Memory B cell (primary cell): ENCODE data around the gene UBFD1.
A peak's percentile ranks its signal among the peaks of the same experiment; 100 is the strongest.
"Not testable (repeated sequence)": the region's sequence is repeated elsewhere in the genome, so short reads cannot be mapped to it uniquely, and the experiment has no call there.

ENCODE experiments used
- ATAC-seq: fragments of 150-1000 bp; cut with Tn5 transposase; 2 replicates; pipeline ENCODE4 v1.10.0; 2021; ENCODE audit warnings: low read depth, mild to moderate bottlenecking, moderate library complexity
- DNase-seq, 2 donors: peaks; one replicate each; pipeline ENCODE4 v3.0.0; 2022; ENCODE audit warnings: low spot score in 2 of 2
- H3K27ac Mint-ChIP-seq: one replicate; pipeline ENCODE4 v1.8.0; 2022; ENCODE audit warnings: mild to moderate bottlenecking, moderate library complexity, mixed read lengths
- H3K27me3 Mint-ChIP-seq: one replicate; pipeline ENCODE4 v1.8.0; 2022; ENCODE audit warnings: mixed read lengths
- H3K36me3 Mint-ChIP-seq: one replicate; pipeline ENCODE4 v1.8.0; 2022; ENCODE audit warnings: mild to moderate bottlenecking, mixed read lengths
- H3K4me1 Mint-ChIP-seq: one replicate; pipeline ENCODE4 v1.8.0; 2022; ENCODE audit warnings: mixed read lengths
- H3K4me3 Mint-ChIP-seq: one replicate; pipeline ENCODE4 v1.8.0; 2022; ENCODE audit warnings: mild to moderate bottlenecking, moderate library complexity, mixed read lengths
- H3K9me3 Mint-ChIP-seq: one replicate; pipeline ENCODE4 v1.8.0; 2022; ENCODE audit warnings: mixed read lengths

UBFD1 gene

GRCh38 chr16:23556881-23557778, at the start of gene UBFD1, which contains the start of gene EARS2:
Gene UBFD1, plus strand, starts transcription at chr16:23557727. Its CDS starts 16 bp downstream, at chr16:23557743.
Gene EARS2, minus strand, starts transcription at chr16:23557350. Its CDS starts 7 bp downstream, at chr16:23557343.
- peak within 1 kb of the TSS; percentile 87 for H3K27ac Mint-ChIP-seq
- ATAC-seq (peak; percentile 87), DNase-seq (peak; percentile 97 to 98)
- no peaks in the 10 kb centered on the region for H3K9me3 Mint-ChIP-seq
- H3K36me3 Mint-ChIP-seq, result peaks cover 6% of the 10 kb centered on the region
- H3K4me3 Mint-ChIP-seq, result peak within 1 kb of the TSS; percentile 88
- no peaks in the 10 kb centered on the region for H3K27me3 Mint-ChIP-seq
- H3K4me1 Mint-ChIP-seq, result peaks cover 8% of the 10 kb centered on the region

GRCh38 chr16:23508589-23509440, 48.7 kb upstream of the UBFD1 start:
- Mint-ChIP-seq H3K36me3 (peaks cover 14% of the 10 kb centered on the region), H3K27ac (peak overlapping the region; percentile 87), H3K4me3 (peak overlapping the region; percentile 91), H3K27me3 (no peaks in the 10 kb centered on the region), H3K4me1 (peaks cover 47% of the 10 kb centered on the region), H3K9me3 (no peaks in the 10 kb centered on the region)
- DNase-seq (no peak), ATAC-seq (no peak)

- DNase-seq (no peak), ATAC-seq (no peak)
- Mint-ChIP-seq H3K4me1 (peaks cover 47% of the 10 kb centered on the region), H3K4me3 (peak overlapping the region; percentile 91), H3K27me3 (no peaks in the 10 kb centered on the region), H3K36me3 (peaks cover 14% of the 10 kb centered on the region), H3K27ac (peak overlapping the region; percentile 87), H3K9me3 (no peaks in the 10 kb centered on the region)
Measured at GRCh38 chr16:23509441-23509754, 48.1 kb upstream of the UBFD1 start.

DNA sequence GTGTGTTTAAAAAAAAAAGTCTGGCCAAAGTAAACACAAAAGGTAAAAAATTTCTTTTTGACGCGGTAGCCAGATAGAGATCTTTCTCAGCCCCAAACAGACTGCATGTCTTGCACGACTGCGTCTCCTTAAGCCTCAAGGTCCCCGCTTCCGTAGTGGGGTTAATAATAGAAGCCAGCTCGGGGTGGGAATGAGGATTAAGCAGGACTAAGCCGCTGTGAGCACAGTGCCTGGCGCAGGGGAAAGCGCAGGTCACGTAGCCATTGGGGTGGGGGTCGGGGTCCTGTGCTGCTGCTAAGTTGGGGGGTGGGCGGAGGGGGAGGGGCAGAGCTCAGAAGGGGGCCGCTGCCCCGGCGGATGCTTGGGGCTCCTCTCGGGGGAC, 47.8 kb upstream of the UBFD1 start:
- Mint-ChIP-seq H3K4me1 (peaks cover 45% of the 10 kb centered on the region), H3K4me3 (peak overlapping the region; percentile 91), H3K9me3 (no peaks in the 10 kb centered on the region), H3K27ac (peak overlapping the region; percentile 87), H3K27me3 (no peaks in the 10 kb centered on the region), H3K36me3 (peaks cover 15% of the 10 kb centered on the region)
- ATAC-seq, result no peak
- DNase-seq, result no peak

GRCh38 chr16:23510164-23510914, 47.2 kb upstream of the UBFD1 start, which contains the start of gene GGA2:
Gene GGA2, minus strand, starts transcription at chr16:23510494. Its CDS starts 83 bp downstream, at chr16:23510411.
- Mint-ChIP-seq H3K36me3 (peaks cover 16% of the 10 kb centered on the region), H3K9me3 (no peaks in the 10 kb centered on the region), H3K4me1 (peaks cover 42% of the 10 kb centered on the region), H3K27ac (peak within 1 kb of the TSS; percentile 87), H3K4me3 (peak within 1 kb of the TSS; percentile 91), H3K27me3 (no peaks in the 10 kb centered on the region)
- DNase-seq (peak; percentile 78 to 81), ATAC-seq (peak; percentile 86)

GRCh38 chr16:23510915-23511270, 46.6 kb upstream of the UBFD1 start:
- H3K4me3 Mint-ChIP-seq, result peak overlapping the region; percentile 91
- peaks cover 41% of the 10 kb centered on the region for H3K4me1 Mint-ChIP-seq
- peak overlapping the region; percentile 87 for H3K27ac Mint-ChIP-seq
- DNase-seq, H3K9me3 Mint-ChIP-seq, H3K27me3 Mint-ChIP-seq, ATAC-seq: not testable (repeated sequence)
- peaks cover 16% of the 10 kb centered on the region for H3K36me3 Mint-ChIP-seq

DNA sequence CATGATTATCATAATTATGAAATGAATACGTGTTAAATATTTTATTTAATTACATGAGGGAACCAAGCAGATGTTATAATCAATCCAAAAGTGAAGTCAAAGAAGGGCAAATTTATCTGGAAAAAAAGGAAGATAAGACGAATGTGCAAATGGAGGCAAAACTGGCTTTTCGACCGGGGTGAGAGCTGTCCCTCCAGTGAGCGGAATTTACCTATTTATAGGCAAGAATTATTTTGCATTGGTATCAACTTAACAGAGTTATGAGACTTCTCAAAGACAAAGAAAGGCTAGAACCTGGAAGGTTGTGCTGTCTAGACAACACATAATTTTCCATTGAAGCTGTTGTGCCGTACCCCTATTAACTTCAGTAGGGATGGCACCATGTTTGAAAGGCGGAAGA, 45.8 kb upstream of the UBFD1 start:
- ATAC-seq (no peak), DNase-seq (no peak)
- Mint-ChIP-seq H3K4me1 (peaks cover 39% of the 10 kb centered on the region), H3K4me3 (no peak overlapping the region), H3K9me3 (no peaks in the 10 kb centered on the region), H3K27me3 (no peaks in the 10 kb centered on the region), H3K36me3 (peaks cover 14% of the 10 kb centered on the region), H3K27ac (no peak overlapping the region)

DNA sequence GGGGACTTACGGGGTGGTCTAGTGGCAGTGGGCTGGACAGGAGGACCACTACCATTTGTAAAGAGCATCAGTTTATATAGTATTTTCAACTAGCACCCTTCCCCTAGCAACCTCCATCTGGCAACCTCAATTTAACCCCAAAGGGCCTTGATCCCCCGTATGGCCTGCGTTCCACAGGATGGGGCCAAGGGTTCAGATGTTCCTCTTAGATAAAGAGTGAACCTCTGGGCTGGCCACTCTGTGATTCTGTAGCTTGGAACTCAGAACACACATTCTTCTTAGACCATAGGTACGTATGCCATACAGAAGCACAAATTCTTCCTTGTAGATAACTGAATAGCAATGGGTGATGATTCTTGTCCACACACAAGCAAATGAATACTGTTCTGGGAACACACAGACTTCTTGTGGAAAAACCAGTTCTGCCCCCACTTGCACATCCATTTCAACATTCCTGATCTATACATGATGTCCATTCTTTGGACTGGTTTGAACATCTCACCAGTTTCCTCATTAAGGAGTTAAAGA, 45.3 kb upstream of the UBFD1 start:
- no peaks in the 10 kb centered on the region for H3K27me3 Mint-ChIP-seq
- H3K9me3 Mint-ChIP-seq, result no peaks in the 10 kb centered on the region
- no peak for ATAC-seq
- peaks cover 39% of the 10 kb centered on the region for H3K4me1 Mint-ChIP-seq
- no peak overlapping the region for H3K4me3 Mint-ChIP-seq
- H3K36me3 Mint-ChIP-seq, result peaks cover 14% of the 10 kb centered on the region
- H3K27ac Mint-ChIP-seq, result no peak overlapping the region
- DNase-seq, result no peak

GRCh38 chr16:23514381-23515152, 43.0 kb upstream of the UBFD1 start:
- DNase-seq, result no peak
- Mint-ChIP-seq H3K4me1 (peaks cover 45% of the 10 kb centered on the region), H3K27me3 (no peaks in the 10 kb centered on the region), H3K4me3 (no peak overlapping the region), H3K9me3 (no peaks in the 10 kb centered on the region), H3K27ac (no peak overlapping the region), H3K36me3 (peaks cover 2% of the 10 kb centered on the region)
- no peak for ATAC-seq

DNA sequence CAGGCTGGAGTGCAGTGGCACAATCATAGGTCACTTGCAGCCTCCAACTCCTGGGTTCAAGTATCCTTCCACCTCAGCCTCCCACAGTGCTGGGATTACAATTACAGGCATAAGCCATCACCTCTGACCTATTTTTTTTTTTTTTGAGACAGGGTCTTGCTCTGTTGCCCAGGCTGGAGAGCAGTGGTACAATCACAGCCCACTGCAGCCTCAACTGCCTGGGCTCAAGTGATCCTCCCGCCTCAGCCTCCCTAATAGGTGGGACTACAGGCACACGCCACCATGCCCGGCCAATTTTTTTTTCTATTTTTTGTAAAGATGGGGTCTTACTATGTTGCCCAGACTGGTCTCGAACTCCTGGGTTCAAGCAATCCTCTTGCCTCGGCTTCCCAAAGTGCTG, 41.6 kb upstream of the UBFD1 start:
- Mint-ChIP-seq H3K4me3 (no peak overlapping the region), H3K27me3 (no peaks in the 10 kb centered on the region), H3K36me3 (peaks cover 2% of the 10 kb centered on the region), H3K27ac (no peak overlapping the region), H3K4me1 (peaks cover 41% of the 10 kb centered on the region), H3K9me3 (no peaks in the 10 kb centered on the region)
- DNase-seq (no peak), ATAC-seq (no peak)

DNA sequence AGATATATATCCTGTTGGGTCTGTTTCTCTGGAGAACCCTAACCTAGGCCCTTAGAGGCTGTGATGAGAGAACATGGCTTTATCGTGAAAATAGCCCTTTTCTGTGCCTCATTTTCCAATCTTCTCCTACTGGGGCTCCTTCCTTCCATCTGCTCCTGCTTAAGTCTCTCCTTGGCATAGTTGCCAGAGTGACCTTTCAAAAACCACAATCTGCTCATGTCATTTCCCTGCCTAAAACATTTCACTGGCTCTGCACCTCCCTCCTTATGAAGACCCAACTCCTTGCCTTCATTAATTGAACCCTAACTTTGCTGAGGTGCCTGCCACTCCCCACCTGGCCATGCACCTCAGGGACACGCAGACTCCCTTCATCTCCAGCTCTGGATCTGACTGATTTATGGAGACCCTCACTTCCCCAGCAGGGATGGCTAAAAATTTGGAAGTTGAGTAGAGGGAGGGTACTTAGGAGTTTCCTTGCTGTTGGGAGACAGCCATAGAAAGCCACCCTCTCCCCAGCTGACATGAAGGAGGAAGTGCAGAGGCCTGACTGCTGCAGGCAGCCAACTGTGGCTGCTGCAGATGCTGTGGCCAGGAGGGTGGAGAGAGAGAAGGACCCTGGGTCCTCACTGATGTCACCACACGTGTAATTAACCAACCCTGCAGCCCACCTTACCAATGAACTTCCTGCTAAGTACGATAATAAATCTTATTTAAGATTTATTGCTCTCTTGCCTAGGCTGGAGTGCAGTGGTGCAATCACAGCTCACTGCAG, 41.0 kb upstream of the UBFD1 start:
- peaks cover 45% of the 10 kb centered on the region for H3K4me1 Mint-ChIP-seq
- peak; percentile 87 for ATAC-seq
- peak overlapping the region; percentile 22 for H3K4me3 Mint-ChIP-seq
- no peaks in the 10 kb centered on the region for H3K9me3 Mint-ChIP-seq
- no peaks in the 10 kb centered on the region for H3K27me3 Mint-ChIP-seq
- peak overlapping the region; percentile 90 for H3K27ac Mint-ChIP-seq
- H3K36me3 Mint-ChIP-seq, result peaks cover 2% of the 10 kb centered on the region
- DNase-seq, result peak in 1 of 2 donors; percentile 57

DNA sequence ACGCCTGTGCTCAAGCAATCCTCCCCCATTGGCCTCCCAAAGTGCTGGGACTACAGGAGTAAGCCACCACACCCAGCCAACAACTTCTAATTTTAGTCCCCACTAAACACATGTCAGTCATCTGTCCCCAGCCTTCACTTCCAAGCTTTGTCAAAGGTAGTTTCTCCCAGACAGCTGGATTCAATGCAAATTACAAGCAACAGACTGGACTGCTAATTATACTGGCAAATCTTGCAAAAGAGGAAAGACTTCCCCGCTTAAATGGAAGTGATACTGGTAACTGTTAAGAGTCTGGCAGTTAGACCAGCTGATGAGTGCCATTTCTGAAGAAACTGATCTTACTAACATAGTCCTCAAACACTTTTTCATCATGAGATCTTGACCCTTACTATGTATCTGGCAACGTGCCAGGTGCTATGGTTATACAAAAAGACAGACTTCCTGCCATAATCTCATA, 39.1 kb upstream of the UBFD1 start:
- Mint-ChIP-seq H3K9me3 (no peaks in the 10 kb centered on the region), H3K36me3 (peaks cover 8% of the 10 kb centered on the region), H3K4me3 (peak overlapping the region; percentile 55), H3K27me3 (no peaks in the 10 kb centered on the region), H3K27ac (peak overlapping the region; percentile 92), H3K4me1 (peaks cover 37% of the 10 kb centered on the region)
- ATAC-seq (peak; percentile 65), DNase-seq (peak in 1 of 2 donors; percentile 42)
